CD4-positive, alpha-beta T cell treated with Interferon alpha-2 for 1 hour (primary cell): ENCODE measurements around the gene RSU1.

Experiments
- DNase-seq, 2 donors: peaks; one replicate each; pipeline ENCODE4 v3.0.0-alpha.2; 2020 to 2022

Gene RSU1

DNA sequence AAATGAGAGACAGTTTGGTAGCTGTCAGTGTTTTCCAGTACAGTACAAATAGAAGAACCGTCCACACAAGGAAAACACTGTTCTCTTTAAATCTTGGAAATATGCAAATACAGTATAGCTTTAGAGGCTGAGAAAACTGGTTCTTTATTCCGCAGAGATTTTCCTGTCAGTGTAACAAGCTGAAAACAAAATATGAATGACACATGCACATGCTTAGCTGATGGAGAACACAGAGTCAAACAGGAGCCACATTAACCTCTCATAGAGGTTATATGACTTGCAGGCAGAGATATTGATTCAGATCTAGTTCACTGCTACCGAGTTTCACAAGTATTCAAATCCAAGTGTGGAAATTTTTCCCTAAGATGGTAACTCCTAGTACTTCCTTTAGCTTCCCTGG, 160.3 kb downstream of the RSU1 start:
- no peak for DNase-seq

DNA sequence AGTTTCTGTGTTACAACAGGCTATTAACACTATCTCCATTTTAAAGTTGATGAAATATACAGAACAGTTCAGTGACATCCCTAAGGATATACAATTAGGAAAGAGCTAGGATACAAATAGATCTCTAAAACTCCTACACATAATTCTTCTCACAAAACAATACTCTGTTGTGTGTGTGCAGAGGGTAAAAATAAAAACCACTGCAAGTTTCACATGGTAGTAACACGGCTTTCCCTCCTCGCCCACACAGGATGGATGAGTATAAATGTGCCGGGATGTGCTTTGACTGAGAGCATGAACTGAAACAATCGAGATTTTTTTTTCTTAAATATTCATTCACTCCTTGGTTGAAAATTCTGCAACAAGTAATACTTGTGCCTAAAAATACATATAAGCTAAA, 164.0 kb downstream of the RSU1 start:
- no peak for DNase-seq

DNA sequence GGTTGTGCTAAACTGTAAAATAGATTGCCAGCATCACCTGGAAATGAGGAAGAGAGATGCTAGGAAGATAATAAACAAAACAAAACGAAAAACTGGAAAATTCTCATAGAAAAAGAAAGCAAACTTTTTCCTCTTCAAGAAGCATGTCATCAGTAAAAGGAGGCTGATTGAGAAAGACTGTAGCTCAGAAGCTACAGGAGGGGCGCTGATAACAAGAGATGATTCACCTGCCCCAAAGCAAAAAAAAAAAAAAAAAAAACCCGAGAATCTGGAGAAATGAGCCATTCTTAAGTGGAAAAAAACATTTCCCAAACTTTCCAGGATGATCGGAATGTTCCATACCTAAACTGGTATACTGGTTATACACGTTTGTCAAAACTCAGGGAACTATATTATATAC, 165.1 kb downstream of the RSU1 start:
- DNase-seq = no peak

DNA sequence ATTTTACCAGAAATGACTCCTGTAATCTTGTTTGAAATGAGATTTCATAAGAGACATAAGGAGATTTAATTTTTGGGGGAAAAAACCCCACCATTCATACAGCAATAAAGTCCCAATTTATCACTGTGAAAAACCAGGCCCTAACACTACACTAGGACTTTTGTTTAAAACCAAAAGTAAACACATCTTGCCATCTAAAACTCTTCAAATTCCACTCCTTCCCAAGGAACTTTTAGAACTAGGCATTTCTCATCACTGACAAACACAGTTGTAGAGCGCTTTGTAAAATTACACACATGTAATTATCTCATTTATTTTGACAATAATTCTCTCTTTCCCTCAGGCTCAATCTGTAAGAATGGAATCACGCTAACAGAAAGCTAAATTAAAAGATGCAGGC, 167.5 kb downstream of the RSU1 start:
- DNase-seq = no peak

DNA sequence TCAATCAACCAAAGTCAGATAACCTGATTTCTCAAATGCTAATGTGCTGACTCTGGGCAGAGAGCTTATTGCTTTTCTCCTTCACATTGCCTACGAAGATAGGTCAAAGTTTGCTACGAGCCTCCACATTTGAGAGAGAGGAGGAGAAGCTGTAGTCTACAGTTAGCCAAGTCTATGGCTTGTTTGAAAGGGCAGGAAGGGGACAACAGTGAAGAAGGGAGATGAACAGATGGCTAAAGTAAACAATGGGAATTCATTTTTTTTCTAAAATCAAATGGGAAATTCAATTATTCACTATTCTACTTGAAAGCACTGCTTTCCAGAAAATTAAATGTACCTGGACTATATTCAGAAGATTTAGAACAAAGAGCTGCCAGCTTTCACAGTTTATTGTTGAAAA, 168.9 kb downstream of the RSU1 start:
- DNase-seq = no peak

DNA sequence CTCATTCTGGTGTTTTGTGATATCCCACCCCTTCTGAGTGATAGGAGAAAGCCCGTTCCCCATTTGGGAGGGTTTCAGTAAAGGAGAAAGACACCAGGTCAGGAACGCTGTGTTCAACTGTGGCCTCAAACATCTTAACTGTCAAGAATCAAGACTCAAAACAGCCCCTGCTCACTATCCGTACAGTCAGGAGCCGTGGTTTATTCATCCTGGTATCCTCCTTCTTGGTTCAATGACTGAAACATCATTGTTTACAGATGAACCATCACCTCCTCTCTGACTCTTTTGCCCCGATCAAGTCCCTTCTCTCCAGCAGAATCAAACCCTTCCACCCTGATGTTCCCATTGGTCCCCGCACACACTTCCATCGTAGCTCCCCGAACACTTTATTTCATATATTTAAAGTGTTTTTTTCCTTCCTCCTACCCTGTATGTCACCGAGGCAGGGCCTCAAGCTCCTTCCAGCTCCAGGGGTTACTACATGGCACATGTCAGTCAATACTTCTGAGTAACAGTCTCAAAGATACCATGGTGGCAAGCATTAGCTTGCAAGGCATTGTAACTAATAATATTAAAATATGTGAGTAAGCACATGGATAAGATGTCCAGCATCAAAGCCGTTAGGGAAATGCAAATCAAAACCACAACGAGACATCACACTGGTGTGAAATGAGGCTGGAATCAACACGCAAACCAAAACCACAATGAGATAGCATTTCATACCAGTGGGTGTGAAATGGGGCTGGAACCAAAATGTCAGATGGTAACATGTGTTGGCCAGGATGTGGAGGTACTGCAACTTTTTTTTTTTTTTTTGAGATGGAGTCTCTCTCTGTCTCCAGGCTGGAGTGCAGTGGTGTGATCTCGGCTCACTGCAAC, 170.8 kb downstream of the RSU1 start:
- no peak for DNase-seq

DNA sequence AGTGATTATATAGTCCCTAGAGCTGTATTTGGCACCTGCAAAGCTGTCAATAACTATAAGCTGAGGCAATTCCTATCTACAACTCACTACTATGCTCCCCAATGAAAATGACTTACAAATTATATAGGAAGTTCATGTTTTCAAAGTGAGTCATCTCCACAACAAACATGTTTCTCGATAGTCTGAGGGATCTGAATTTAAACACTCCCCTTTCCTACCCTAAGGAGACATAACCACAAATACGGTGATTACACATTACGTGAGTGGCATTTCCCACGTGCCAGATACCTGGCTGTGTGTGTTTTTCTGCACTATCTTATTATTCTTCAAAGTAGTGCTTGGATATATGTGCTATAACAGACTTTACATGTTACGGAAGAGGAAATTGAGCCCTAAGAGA, 173.1 kb downstream of the RSU1 start:
- no peak for DNase-seq

DNA sequence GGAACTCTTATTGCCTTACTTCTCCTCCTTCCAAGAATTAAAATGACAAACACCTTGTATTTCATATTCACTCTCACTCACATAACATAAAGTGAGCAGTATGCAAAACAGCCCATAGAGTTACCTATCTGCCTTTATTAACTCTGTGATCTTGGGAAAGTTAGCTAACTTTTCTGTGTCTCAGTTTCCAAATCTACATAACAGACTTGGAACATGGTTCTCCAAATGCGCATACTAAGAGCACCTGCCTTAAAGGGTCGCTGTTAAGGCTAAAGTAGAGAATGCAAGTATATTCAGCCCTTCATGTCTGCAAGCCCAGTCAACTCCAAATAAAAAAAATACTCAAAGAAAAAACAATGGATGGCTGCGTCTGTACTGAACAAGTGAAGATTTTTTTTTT, 173.7 kb downstream of the RSU1 start:
- DNase-seq = no peak

DNA sequence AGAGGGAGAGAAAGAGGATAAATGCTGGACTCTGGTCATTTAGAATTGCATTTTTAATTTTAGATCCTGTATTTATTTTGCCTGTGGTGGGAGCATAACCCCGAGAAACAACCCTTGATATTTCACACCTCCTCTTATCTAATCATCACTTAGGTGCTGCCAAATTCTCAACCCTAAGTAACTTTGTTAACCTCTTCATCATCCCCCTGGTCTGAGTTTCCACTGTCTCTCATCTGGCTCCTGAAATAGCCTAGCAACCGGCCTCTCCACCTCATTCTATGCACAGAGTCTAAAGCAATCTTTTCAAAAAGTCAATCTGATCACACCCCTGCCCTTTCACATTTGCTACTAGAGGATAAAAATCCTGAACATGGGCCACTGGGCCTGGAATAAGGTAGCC, 177.1 kb downstream of the RSU1 start:
- no peak for DNase-seq

DNA sequence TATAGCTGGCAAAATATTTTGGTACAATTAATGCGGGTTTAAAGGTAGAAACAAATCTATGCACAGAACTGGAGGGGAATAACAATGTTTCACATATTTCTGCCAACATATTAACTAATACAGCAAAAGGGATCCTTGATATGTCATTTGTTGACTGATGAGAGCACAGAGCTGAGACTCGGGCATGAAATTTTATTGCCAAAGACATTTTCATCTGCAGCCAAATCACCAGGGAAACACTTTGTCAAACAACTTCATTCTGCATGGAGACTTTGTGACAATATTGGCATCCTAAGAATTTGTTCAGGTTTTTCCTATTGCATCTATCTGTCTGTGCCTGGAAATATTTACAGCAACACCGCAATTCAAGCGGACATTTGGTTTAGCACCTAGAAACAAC, 177.8 kb downstream of the RSU1 start:
- no peak for DNase-seq

DNA sequence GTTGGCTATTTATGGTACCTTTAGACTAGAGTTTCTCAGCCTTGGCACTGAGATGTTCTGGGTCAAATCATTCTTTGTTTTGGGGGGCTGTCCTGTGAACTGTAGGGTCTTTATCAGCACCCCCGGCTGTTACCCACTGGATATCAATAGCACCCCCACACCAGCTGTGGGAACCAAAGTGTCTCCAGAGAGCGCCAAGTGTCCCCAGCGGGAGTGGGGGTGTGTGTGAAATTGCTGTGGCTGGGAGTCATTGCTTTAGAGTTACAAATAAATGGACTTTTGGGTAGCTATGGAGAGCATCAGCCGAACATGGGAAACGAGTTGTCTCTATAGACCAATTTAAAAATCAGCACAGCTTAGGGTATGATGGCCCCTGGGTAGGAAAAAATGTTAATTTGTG, 184.2 kb downstream of the RSU1 start:
- no peak for DNase-seq

DNA sequence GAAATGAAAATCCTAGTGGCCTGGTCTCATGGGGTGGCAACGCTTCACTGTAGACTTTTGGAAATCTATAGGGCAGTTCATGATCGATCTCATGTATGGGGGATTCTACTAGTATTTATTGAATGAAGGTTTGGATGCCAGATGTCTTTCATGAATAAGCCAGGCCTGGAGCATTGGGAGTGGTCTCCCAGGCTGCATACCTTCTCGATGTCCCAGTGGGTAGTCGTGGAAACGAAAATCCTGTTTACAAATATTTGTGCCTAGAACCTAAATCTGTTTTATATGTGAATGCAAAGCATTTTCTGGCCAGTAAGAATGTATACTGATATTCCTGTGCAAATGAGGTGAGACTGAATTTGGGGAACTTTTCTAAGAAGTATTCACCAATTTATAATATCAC, 190.5 kb downstream of the RSU1 start:
- DNase-seq = no peak

DNA sequence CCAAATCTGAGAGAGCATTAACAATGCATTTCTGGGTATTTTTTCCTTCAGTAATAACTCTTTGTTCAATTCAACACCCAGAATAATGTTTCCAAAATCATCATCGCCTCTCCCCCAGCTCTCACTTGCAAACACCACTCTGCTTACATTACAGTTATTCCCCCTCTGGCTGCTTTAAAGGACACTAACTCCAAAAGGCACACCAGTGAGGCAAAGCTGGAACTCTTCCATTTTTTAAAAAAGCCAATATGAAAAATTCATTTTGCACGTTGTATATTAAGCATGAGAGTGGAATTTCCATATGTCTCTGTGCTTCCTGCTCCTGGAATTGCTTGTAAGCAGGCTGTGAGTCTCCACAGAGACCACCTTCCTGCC, 204.3 kb downstream of the RSU1 start:
- DNase-seq = no peak

DNA sequence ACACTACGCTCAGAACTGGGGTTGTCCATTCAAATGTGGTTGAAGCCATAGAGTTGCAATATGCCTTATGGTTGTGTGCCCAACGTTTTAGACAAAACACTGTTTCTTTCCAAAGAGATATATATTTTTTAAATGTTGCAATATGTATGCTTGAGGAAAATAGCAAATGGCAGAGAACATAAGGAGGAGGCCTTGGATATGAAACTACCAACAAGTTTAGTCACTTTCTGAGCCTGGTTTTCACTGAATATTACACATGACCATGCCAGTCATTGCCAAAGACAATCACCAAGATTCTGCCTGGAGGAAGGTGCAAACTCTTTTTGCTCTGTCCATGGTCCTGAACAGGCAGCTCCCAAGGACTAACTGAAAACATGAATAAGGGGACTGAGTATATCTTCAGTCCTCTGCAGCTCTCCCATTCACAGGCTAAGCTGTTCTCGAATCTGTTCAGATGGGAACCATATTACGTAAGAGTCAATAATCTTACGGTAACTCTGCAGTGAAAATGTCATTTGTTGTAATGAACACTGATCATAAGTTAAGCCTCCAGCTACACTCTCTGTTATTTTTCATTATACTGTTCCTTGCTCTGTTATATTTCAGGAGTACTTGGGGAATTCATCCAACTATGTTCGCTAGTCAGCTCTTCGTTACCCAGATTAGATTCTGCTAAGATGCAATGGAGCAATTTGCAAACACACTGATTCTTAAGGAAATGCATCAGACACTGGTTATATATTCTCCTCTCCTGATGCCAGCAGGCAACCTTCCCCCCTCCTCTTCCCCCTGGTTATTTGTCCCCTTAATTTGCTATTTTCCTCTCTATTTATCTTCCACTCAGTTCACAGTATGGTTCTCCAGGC, 204.9 kb downstream of the RSU1 start:
- DNase-seq = peak in 1 of 2 donors; percentile 2

DNA sequence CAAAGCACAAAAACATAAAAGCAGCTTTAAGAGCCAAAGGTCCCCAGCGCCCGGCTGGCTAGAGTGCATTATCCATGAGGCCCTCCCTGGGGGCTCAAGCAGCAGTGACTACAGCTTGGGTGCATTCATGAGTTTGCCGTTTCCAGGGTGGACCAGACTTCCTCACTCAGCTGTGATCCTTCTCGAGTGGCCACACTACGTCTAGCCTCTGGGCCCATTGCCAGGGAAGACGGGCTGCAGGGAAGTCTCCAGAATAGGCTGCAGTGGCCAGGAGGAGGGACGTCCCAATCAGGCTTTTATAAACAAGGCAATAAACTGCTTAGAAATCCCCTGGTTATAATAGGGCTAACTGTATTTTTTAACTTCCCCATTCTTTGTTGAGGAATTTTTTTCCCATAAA, 206.2 kb downstream of the RSU1 start:
- DNase-seq = no peak

DNA sequence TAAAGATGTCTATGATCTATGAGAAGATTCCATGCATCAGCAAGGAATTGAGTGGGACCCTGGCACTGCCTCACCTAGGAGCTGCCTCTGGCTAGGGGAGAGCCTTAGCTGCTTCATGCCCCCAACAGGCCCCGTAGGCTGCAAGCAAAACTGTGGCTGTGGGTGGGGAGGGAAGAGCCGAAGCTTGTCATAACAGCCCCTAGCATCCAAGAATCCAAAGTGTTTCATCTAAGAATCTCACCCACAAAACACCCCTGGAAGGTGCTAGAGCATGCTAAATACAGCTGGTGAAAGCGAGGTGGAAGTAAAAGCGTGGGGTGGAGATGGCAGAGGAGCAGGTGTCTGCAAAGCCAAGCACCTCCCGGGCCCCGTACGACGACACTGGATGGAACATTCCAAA, 208.0 kb downstream of the RSU1 start:
- no peak for DNase-seq

DNA sequence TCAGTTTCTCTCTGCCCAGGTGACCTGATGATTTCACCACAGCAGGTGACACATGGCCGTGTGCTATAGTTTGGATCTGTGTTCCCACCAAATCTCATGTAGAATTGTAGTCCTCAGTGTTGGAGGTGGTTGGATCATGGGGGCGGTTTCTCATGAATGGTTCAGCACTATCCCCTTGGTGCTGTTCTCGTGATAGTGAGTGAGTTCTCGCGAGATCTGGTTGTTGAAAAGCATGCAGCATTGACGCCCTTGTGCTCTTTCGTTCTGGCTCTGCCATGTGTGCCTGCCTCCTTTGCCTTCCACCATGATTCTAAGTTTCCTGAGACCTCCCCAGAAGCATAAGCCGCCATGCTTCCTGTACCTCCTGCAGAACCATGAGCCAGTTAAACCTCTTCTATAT, 210.3 kb downstream of the RSU1 start:
- DNase-seq = no peak

DNA sequence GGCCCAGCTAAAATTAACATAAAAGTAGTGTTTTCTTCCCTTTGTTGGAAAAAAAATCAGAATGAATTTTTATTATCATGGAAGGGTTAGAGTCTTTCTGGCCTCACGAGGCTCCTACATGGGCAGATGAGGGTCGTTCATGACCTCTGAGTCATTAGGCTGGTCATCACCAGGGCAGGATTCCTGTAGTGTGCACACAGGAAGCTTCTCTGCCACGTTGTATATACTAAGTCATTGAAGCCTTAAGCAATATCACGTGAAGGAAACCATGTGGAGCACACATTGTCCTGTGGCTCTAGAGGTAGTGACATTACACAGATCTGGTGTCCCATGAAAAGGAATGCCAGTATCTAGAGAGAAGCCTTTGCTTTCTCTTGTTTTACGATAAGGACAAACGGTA, 210.8 kb downstream of the RSU1 start:
- DNase-seq = no peak

DNA sequence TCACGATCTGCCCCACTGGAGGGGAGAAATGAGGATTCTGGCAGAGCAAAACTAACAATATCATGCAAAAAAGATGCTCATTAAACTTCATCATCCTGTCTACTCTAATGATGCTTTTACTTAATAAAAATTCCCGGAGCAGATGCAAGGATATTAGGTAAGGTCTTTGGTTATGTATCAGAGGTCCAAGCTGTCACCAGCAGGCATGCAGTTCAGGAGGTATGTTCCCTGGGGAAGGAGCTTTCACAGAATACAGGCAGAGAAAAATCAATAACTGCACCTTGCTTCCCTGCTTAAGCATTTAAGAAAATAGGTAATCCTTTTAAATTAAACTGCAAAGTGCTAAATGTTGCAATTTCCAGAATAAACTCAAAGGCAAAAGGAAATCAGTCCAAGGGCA, 213.9 kb downstream of the RSU1 start:
- no peak for DNase-seq

DNA sequence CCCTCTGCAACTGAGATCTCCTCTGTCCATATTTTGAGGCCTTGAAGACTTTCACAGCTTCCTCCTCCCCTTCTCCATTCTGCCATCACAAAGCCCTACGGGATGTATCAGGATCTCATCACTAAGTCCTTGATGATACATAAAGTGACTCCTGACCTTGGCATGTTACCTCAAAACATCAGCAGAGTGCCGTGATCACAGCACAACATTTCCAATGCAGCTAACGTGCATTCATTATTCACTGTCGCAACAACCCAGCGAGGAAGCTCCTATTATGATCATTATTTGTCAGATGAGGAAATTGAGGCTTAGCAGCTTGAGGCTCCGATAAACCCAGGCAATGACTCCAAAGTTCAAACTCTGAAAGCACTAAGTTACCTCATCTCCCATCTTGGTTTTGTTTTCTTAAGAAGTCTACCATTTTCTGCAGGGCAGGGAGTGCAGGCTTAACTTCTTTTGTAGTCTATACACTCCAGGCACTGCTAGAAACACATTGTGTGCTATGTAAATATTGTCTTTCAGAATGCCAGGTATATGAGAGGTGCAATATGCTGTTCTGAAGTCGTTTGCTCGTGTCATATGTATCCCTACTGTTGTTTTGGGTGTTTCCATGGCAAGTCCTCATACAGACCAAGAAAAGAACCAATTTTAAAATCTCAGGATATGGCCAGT, 215.0 kb downstream of the RSU1 start:
- DNase-seq = no peak

DNA sequence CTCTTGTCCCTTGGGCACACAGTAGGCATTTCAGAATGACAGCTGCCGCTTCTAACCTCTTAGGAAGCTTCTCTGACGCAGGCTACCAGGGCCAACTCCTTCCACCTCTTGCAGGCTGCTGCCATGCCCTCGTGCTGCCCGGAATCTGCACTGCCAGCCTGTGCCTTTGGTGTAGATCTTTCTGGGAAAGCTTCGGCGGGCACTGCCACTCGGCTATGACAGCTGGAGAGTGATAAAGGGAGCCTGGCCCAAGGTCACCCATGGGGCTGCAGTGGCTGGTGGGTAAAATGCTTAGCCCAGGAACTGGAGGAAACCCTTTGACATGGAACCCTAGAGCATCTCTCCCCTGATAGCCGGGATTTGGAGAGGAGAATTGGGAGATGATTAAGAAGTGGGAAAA, 217.6 kb downstream of the RSU1 start:
- DNase-seq = no peak

DNA sequence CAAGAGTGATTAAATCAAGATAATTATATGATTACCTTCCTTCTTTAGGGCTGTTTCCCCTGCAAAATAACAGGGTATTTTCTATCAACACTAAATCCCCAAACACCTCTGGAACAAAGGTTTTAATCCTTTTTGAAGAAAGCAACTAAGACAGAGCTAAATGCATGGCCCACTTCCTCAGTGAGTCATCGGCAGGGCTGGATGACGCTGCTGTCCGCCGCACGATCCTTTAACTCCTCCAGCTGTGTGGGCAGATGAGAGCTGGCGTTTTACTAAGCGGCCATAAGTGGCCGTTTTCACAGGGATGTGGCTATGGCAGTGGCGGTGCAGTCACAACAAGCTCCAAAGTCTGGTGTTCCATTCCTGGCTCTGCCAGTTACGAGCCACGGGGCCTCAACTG, 219.6 kb downstream of the RSU1 start:
- no peak for DNase-seq

DNA sequence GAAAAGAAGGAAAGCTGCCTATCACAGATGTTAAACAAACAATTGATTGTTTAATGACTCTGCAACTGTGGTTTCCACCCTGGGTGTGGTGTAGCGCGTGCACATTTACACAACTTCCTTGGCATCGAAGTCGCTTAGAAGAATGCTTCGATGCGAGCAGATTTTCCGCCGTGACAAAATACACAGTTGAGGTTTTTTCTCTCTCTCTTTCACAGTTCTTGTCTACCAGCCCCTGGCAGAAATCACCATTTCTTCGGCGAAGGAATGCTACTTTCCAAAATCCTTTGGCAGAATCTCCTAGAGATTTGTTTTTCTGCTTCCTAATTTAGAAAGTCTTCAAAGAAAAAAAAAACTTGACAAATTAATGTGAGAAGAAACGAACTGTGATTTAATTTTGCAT, 224.8 kb downstream of the RSU1 start:
- DNase-seq = no peak
